ENCODE results near the gene ZNF512B. TPM values are rescaled to one million over a fixed set of nuclear protein-coding genes. Genes with fewer than 3 reads are reported as not detected.
"Not testable (repeated sequence)": the region's sequence is repeated elsewhere in the genome, so short reads cannot be mapped to it uniquely, and the experiment has no call there.

Gene ZNF512B
- total and polyA plus RNA-seq, 4 donors = 8.7 to 18.9 (median 11.8) TPM

DNA sequence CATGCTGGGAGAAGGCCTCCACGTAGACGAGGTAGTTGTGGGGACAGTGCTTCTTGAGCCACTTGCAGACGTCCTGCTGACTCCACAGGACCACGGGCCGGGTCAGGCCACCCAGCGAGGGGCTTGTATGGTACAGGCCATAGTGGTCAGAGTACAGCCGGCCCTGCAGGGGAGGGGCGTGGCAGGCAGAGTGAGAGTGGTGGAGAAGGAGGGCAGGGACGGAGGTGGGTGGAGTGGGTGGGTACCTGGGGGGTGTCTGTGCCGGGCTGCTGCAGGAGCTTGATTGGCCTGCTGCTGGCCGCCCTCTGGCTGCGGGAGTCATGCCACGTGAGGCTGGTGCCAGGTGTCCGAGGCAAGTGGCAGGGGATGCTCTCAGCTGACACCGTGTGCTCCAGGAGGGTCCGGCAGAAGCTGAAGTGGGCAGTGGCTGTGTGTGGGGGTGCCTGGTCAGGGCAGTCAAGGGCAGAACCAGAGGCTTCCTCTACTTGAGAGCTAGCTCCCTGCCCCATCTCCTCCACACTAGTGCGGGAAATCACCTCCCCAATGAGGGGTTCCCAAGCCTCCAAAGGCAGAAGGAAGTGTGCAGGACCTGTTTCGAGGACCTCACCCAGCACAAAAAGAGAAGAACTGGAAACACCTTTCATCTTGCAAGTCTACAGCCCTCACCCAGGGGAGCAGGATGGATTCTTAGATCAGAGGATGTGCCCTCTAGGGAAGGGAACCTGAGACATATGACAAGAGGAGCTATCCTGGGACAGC lies 7.4 kb upstream of the ZNF512B start:
- DNase-seq = no peak
- Histone ChIP-seq H3K9ac (ENCODE audit: insufficient read depth in 1 of 2, low read length in 2 of 2) (no peak overlapping the region), H3K9me3 (ENCODE audit: control insufficient read depth in 4 of 4, insufficient read depth in 3 of 4, low read length in 3 of 4) (no peaks in the 10 kb centered on the region), H3K27me3 (ENCODE audit: control insufficient read depth in 3 of 3, insufficient read depth in 3 of 3, low read length in 2 of 3) (peaks cover 0 to 4% (median 4%) of the 10 kb centered on the region in 3 donors), H3K27ac (ENCODE audit: low read depth in 1 of 2, low read length in 1 of 2) (no peak overlapping the region), H3K4me1 (ENCODE audit: control insufficient read depth in 5 of 5, insufficient read depth in 5 of 5, low read length in 5 of 5) (peaks cover 5 to 28% (median 13%) of the 10 kb centered on the region in 5 donors), H3K36me3 (ENCODE audit: control insufficient read depth in 4 of 4, insufficient read depth in 4 of 4, low read length in 4 of 4) (no peaks in the 10 kb centered on the region), H3K4me3 (no peak overlapping the region)
- 90% methylated on average over 17 to 18 of the region's 18 CpGs for WGBS, 2 donors
- no peak for ATAC-seq (ENCODE audit: insufficient read depth, low FRiP score)
- TF ChIP-seq, protein P1, sequence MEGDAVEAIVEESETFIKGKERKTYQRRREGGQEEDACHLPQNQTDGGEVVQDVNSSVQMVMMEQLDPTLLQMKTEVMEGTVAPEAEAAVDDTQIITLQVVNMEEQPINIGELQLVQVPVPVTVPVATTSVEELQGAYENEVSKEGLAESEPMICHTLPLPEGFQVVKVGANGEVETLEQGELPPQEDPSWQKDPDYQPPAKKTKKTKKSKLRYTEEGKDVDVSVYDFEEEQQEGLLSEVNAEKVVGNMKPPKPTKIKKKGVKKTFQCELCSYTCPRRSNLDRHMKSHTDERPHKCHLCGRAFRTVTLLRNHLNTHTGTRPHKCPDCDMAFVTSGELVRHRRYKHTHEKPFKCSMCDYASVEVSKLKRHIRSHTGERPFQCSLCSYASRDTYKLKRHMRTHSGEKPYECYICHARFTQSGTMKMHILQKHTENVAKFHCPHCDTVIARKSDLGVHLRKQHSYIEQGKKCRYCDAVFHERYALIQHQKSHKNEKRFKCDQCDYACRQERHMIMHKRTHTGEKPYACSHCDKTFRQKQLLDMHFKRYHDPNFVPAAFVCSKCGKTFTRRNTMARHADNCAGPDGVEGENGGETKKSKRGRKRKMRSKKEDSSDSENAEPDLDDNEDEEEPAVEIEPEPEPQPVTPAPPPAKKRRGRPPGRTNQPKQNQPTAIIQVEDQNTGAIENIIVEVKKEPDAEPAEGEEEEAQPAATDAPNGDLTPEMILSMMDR (IDR thresholded peaks at IDR 0.05; ENCODE audit: control extremely low read depth, extremely low read depth) = no peak

DNA sequence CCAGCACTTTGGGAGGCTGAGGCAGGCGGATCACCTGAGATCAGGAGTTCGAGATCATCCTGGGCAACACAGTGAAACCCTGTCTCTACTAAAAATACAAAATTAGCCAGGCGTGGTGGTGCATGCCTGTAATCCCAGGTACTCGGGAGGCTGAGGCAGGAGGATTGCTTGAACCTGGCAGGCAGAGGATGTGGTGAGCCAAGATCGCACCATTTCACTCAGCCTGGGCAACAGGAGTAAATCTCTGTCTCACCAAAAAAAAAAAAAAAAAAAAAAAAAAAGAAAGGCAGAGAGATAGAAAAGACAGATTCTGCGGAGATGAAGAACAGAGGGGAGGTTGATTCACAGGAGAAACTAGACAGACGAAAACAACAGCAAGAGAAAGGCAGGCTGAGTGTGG lies 6.8 kb upstream of the ZNF512B start:
- ATAC-seq (ENCODE audit: insufficient read depth, low FRiP score); H3K9ac ChIP-seq (ENCODE audit: insufficient read depth in 1 of 2, low read length in 2 of 2); H3K36me3 ChIP-seq (ENCODE audit: control insufficient read depth in 4 of 4, insufficient read depth in 4 of 4, low read length in 4 of 4); H3K27ac ChIP-seq (ENCODE audit: low read depth in 1 of 2, low read length in 1 of 2); H3K4me3 ChIP-seq; H3K27me3 ChIP-seq (ENCODE audit: control insufficient read depth in 3 of 3, insufficient read depth in 3 of 3, low read length in 2 of 3); DNase-seq; H3K9me3 ChIP-seq (ENCODE audit: control insufficient read depth in 4 of 4, insufficient read depth in 3 of 4, low read length in 3 of 4): not testable (repeated sequence)
- 93 to 96% methylated on average over 7 of the region's 7 CpGs for WGBS, 2 donors
- peaks cover 0 to 22% (median 10%) of the 10 kb centered on the region in 5 donors for H3K4me1 ChIP-seq (ENCODE audit: control insufficient read depth in 5 of 5, insufficient read depth in 5 of 5, low read length in 5 of 5)

DNA sequence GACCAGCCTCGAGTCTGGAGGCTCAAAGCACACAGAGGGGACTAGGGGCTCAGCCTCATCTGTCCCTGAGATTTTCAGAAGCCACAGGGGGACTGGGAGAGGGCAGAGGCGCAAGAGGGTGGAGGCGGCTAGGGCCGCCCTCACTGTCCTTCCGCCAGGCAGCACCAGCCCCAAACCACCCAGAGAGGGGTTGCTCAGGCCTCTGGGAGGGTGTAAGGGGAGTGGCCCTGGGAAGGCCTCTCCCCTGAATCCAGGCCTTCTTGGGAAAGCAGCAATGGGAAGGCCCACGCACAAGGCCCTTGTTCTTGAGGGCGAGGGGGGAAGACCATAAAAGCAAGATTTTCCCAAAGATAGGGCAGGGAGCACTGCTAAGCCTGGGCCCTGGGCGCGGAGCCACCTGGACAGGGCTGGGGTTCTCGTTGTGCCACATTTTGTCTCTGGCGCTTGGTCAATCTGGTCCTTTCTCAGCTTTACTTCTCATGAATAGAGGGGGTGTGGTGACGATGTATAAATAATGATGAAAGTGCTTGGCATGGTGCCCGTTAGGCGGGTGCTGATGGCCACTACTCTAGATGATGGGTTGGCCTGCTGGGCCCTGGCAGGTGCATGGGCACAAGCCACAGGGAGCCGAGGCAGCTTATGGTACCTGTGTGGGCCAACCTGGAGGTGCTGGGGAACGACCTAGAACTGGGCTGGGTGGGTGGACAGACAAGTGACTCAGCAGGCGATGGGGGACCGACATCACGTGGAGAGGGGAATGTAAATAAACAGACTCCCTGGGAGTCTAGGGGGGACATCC lies 4.9 kb upstream of the ZNF512B start:
- ATAC-seq (ENCODE audit: insufficient read depth, low FRiP score) (no peak), DNase-seq (no peak)
- TF ChIP-seq, protein P1 (IDR thresholded peaks at IDR 0.05; ENCODE audit: control extremely low read depth, extremely low read depth) = no peak
- Histone ChIP-seq H3K36me3 (ENCODE audit: control insufficient read depth in 4 of 4, insufficient read depth in 4 of 4, low read length in 4 of 4) (no peaks in the 10 kb centered on the region), H3K9ac (ENCODE audit: insufficient read depth in 1 of 2, low read length in 2 of 2) (no peak overlapping the region), H3K9me3 (ENCODE audit: control insufficient read depth in 4 of 4, insufficient read depth in 3 of 4, low read length in 3 of 4) (no peaks in the 10 kb centered on the region), H3K27ac (ENCODE audit: low read depth in 1 of 2, low read length in 1 of 2) (no peak overlapping the region), H3K4me1 (ENCODE audit: control insufficient read depth in 5 of 5, insufficient read depth in 5 of 5, low read length in 5 of 5) (peaks cover 0 to 15% (median 5%) of the 10 kb centered on the region in 5 donors), H3K4me3 (no peak overlapping the region), H3K27me3 (ENCODE audit: control insufficient read depth in 3 of 3, insufficient read depth in 3 of 3, low read length in 2 of 3) (peaks cover 0 to 4% (median 4%) of the 10 kb centered on the region in 3 donors)
- 70 to 79% methylated on average over 19 of the region's 19 CpGs for WGBS, 2 donors
